Measurements from ENCODE around the gene WNK3. TPM values are rescaled to one million over a fixed set of nuclear protein-coding genes. Genes with fewer than 3 reads are reported as not detected.

Gene WNK3
- total RNA-seq, 2 donors from 2014 or later = 0.11 to 1.3 TPM

GRCh38 chrX:54194982-54195588 lies 162.8 kb downstream of the WNK3 start:
- Mint-ChIP-seq H3K27ac (no peak overlapping the region), H3K36me3 (ENCODE audit: low read depth) (no peaks in the 10 kb centered on the region), H3K4me3 (no peak overlapping the region), H3K9me3 (no peaks in the 10 kb centered on the region), H3K4me1 (no peaks in the 10 kb centered on the region), H3K27me3 (peaks cover 4% of the 10 kb centered on the region)
- ATAC-seq (replicated peaks) = no peak

GRCh38 chrX:54193085-54193821 lies 164.6 kb downstream of the WNK3 start:
- no peak for ATAC-seq (replicated peaks)
- no peaks in the 10 kb centered on the region for H3K27me3 Mint-ChIP-seq

GRCh38 chrX:54184474-54184873 lies 173.4 kb downstream of the WNK3 start:
- H3K36me3 Mint-ChIP-seq (ENCODE audit: low read depth) = peaks cover 29% of the 10 kb centered on the region
- no peak overlapping the region for H3K27ac Mint-ChIP-seq
- H3K4me1 Mint-ChIP-seq = peaks cover 19% of the 10 kb centered on the region

More at GRCh38 chrX:54193085-54193821, 164.6 kb downstream of the WNK3 start:
- Mint-ChIP-seq H3K9me3 (no peaks in the 10 kb centered on the region), H3K4me3 (no peak overlapping the region), H3K4me1 (no peaks in the 10 kb centered on the region), H3K27ac (no peak overlapping the region), H3K36me3 (ENCODE audit: low read depth) (no peaks in the 10 kb centered on the region)

GRCh38 chrX:54182864-54183613 lies 174.8 kb downstream of the WNK3 start, which contains the start of gene FAM120C:
TSS of gene FAM120C (minus strand) at chrX:54183254. CDS start at chrX:54183198, 56 bp downstream.
- peak within 1 kb of the TSS; percentile 85 for H3K4me3 Mint-ChIP-seq
- peaks cover 28% of the 10 kb centered on the region for H3K4me1 Mint-ChIP-seq
- H3K27ac Mint-ChIP-seq = peak within 1 kb of the TSS; percentile 91
- peak; percentile 47 for ATAC-seq (replicated peaks)
- no peaks in the 10 kb centered on the region for H3K9me3 Mint-ChIP-seq
- no peaks in the 10 kb centered on the region for H3K27me3 Mint-ChIP-seq
- H3K36me3 Mint-ChIP-seq (ENCODE audit: low read depth) = peaks cover 38% of the 10 kb centered on the region

More at GRCh38 chrX:54184474-54184873, 173.4 kb downstream of the WNK3 start:
- Mint-ChIP-seq H3K27me3 (no peaks in the 10 kb centered on the region), H3K4me3 (no peak overlapping the region), H3K9me3 (no peaks in the 10 kb centered on the region)
- no peak for ATAC-seq (replicated peaks)

- H3K36me3 Mint-ChIP-seq (ENCODE audit: low read depth) = peaks cover 45% of the 10 kb centered on the region
- peak; percentile 84 for ATAC-seq (replicated peaks)
- peak overlapping the region; percentile 76 for H3K27ac Mint-ChIP-seq
- H3K4me1 Mint-ChIP-seq = peaks cover 35% of the 10 kb centered on the region
- no peaks in the 10 kb centered on the region for H3K27me3 Mint-ChIP-seq
- H3K4me3 Mint-ChIP-seq = peak overlapping the region; percentile 85
- no peaks in the 10 kb centered on the region for H3K9me3 Mint-ChIP-seq
Observed at GRCh38 chrX:54182194-54182863, 175.5 kb downstream of the WNK3 start.

GRCh38 chrX:54181202-54181953 lies 176.5 kb downstream of the WNK3 start:
- H3K27me3 Mint-ChIP-seq = no peaks in the 10 kb centered on the region
- ATAC-seq (replicated peaks) = no peak
- H3K27ac Mint-ChIP-seq = peak overlapping the region; percentile 76
- H3K36me3 Mint-ChIP-seq (ENCODE audit: low read depth) = peaks cover 54% of the 10 kb centered on the region
- no peaks in the 10 kb centered on the region for H3K9me3 Mint-ChIP-seq
- H3K4me1 Mint-ChIP-seq = peaks cover 43% of the 10 kb centered on the region
- H3K4me3 Mint-ChIP-seq = peak overlapping the region; percentile 85

- H3K27ac Mint-ChIP-seq = peak overlapping the region; percentile 49
- H3K9me3 Mint-ChIP-seq = no peaks in the 10 kb centered on the region
- H3K27me3 Mint-ChIP-seq = no peaks in the 10 kb centered on the region
- ATAC-seq (replicated peaks) = no peak
- peak overlapping the region; percentile 85 for H3K4me3 Mint-ChIP-seq
- peaks cover 43% of the 10 kb centered on the region for H3K4me1 Mint-ChIP-seq
- H3K36me3 Mint-ChIP-seq (ENCODE audit: low read depth) = peaks cover 56% of the 10 kb centered on the region
Observed at GRCh38 chrX:54180403-54180802, 177.4 kb downstream of the WNK3 start.

GRCh38 chrX:54178100-54178940 lies 179.5 kb downstream of the WNK3 start:
- Mint-ChIP-seq H3K27ac (peak overlapping the region; percentile 89), H3K4me1 (peaks cover 39% of the 10 kb centered on the region), H3K4me3 (peak overlapping the region; percentile 85), H3K9me3 (no peaks in the 10 kb centered on the region), H3K27me3 (no peaks in the 10 kb centered on the region), H3K36me3 (ENCODE audit: low read depth) (peaks cover 60% of the 10 kb centered on the region)
- peak; percentile 64 for ATAC-seq (replicated peaks)

GRCh38 chrX:54177306-54177705 lies 180.5 kb downstream of the WNK3 start:
- peaks cover 39% of the 10 kb centered on the region for H3K4me1 Mint-ChIP-seq
- peak overlapping the region; percentile 89 for H3K27ac Mint-ChIP-seq
- H3K27me3 Mint-ChIP-seq = no peaks in the 10 kb centered on the region
- H3K9me3 Mint-ChIP-seq = no peaks in the 10 kb centered on the region
- peak overlapping the region; percentile 66 for H3K4me3 Mint-ChIP-seq
- H3K36me3 Mint-ChIP-seq (ENCODE audit: low read depth) = peaks cover 59% of the 10 kb centered on the region
- ATAC-seq (replicated peaks) = no peak

- ATAC-seq (replicated peaks) = no peak
- no peak overlapping the region for H3K4me3 Mint-ChIP-seq
- no peaks in the 10 kb centered on the region for H3K27me3 Mint-ChIP-seq
- H3K27ac Mint-ChIP-seq = no peak overlapping the region
- H3K36me3 Mint-ChIP-seq (ENCODE audit: low read depth) = peaks cover 30% of the 10 kb centered on the region
- peaks cover 18% of the 10 kb centered on the region for H3K4me1 Mint-ChIP-seq
- no peaks in the 10 kb centered on the region for H3K9me3 Mint-ChIP-seq
Observed at GRCh38 chrX:54173791-54174190, 184.1 kb downstream of the WNK3 start.

- no peak for ATAC-seq (replicated peaks)
- Mint-ChIP-seq H3K27ac (no peak overlapping the region), H3K9me3 (no peaks in the 10 kb centered on the region), H3K36me3 (ENCODE audit: low read depth) (peaks cover 21% of the 10 kb centered on the region), H3K4me1 (peaks cover 9% of the 10 kb centered on the region), H3K4me3 (no peak overlapping the region), H3K27me3 (no peaks in the 10 kb centered on the region)
Observed at GRCh38 chrX:54172455-54172854, 185.4 kb downstream of the WNK3 start.

- Mint-ChIP-seq H3K27ac (no peak overlapping the region), H3K36me3 (ENCODE audit: low read depth) (peaks cover 13% of the 10 kb centered on the region), H3K4me1 (peaks cover 2% of the 10 kb centered on the region), H3K27me3 (no peaks in the 10 kb centered on the region), H3K4me3 (no peak overlapping the region), H3K9me3 (no peaks in the 10 kb centered on the region)
- no peak for ATAC-seq (replicated peaks)
Observed at GRCh38 chrX:54171527-54172250, 186.2 kb downstream of the WNK3 start.
